Gastrocnemius medialis (tissue), 4 donors: ENCODE data around the gene TGOLN2.

Experiments
- CTCF ChIP-seq, 5 experiments: fragments of 450-650 bp in 3 of 5; fragments of 200-600 bp in 2 of 5; sonication (generic) in 2 of 5; IDR thresholded peaks in 4 of 5; conservative IDR thresholded peaks in 1 of 5; 1 replicate in 4 of 5; 2 replicates in 1 of 5; pipeline ENCODE4 v1.5.1; 2016 to 2019; ENCODE audit warnings: antibody characterized with exemption in 5 of 5, mild to moderate bottlenecking in 3 of 5, moderate library complexity in 3 of 5
- POLR2A ChIP-seq, 2 donors: fragments of 450-650 bp; IDR thresholded peaks; one replicate each; pipeline ENCODE4 v1.6.1; 2017; ENCODE audit warnings: antibody characterized with exemption in 2 of 2, mild to moderate bottlenecking in 2 of 2, moderate library complexity in 2 of 2

GRCh38 chr2:85309699-85310321 is 18.0 kb downstream of the TGOLN2 start:
- TF ChIP-seq CTCF (IDR thresholded peaks at IDR 0.05 in 4 of 5, conservative IDR thresholded peaks at IDR 0.05 in 1 of 5), result no peak
- no peak for TF ChIP-seq POLR2A (IDR thresholded peaks at IDR 0.05)
